HEK293 (cell line): ENCODE data around the gene KLF13.

Source experiments
- CTCF ChIA-PET: fragments of 350-600 bp; formaldehyde crosslinking; extraction: SDS; loops from one replicate; lab custom pipeline; 2021; ENCODE audit warnings: antibody characterized with exemption; lab: Yijun Ruan, JAX
- POLR2A ChIA-PET: fragments of 300-600 bp; formaldehyde crosslinking; extraction: SDS; loops from one replicate; lab custom pipeline; 2020; ENCODE audit warnings: antibody characterized with exemption, inconsistent platforms; lab: Yijun Ruan, JAX
- H3K27ac ChIP-seq: fragments of 200-500 bp; sonication (Bioruptor generic); 2 replicates; pipeline ENCODE4 v1.5.1; 2014; ENCODE audit warnings: low read depth, low read length, control low read depth, inconsistent platforms; ENCODE audit errors: extremely low read depth
- H3K36me3 ChIP-seq, 2 experiments: fragments of 200-500 bp in 1 of 2; sonication (Bioruptor generic) in 1 of 2; 1 replicate in 1 of 2; 2 replicates in 1 of 2; pipeline ENCODE4 v1.5.1; 2014 to 2017; ENCODE audit warnings: inconsistent platforms in 2 of 2, low read length in 2 of 2; ENCODE audit not compliant: control insufficient read depth in 2 of 2, insufficient read depth in 1 of 2
- H3K4me1 ChIP-seq: fragments of 200-500 bp; sonication (Bioruptor generic); 2 replicates; pipeline ENCODE4 v1.5.1; 2014; ENCODE audit warnings: mild to moderate bottlenecking, low read length, inconsistent platforms; ENCODE audit not compliant: control insufficient read depth, insufficient read depth
- H3K4me3 ChIP-seq: 2 replicates; pipeline ENCODE4 v1.5.1; 2011; ENCODE audit warnings: low read depth, mild to moderate bottlenecking, control low read depth, low read length, moderate library complexity
- H3K9me3 ChIP-seq: fragments of 200-500 bp; sonication (Bioruptor generic); 2 replicates; pipeline ENCODE4 v1.5.1; 2014; ENCODE audit warnings: low read depth, low read length, inconsistent platforms; ENCODE audit not compliant: control insufficient read depth, insufficient read depth
- MZF1 ChIP-seq: fragments of 450-650 bp; formaldehyde crosslinking; IDR thresholded peaks from 2 replicates; pipeline ENCODE4 v1.5.1; 2017; ENCODE audit warnings: missing biosample characterization, missing genetic modification characterization, borderline replicate concordance
- SP2 ChIP-seq: fragments of 450-650 bp; formaldehyde crosslinking; IDR thresholded peaks from 2 replicates; pipeline ENCODE4 v1.5.1; 2016; ENCODE audit warnings: missing biosample characterization, missing genetic modification characterization
- WT1 ChIP-seq: fragments of 450-650 bp; formaldehyde crosslinking; IDR thresholded peaks from 2 replicates; pipeline ENCODE4 v1.5.1; 2016; ENCODE audit warnings: missing biosample characterization, missing genetic modification characterization
- YY2 ChIP-seq: fragments of 450-650 bp; formaldehyde crosslinking; IDR thresholded peaks from 2 replicates; pipeline ENCODE4 v1.5.1; 2016; ENCODE audit warnings: missing biosample characterization, missing genetic modification characterization
- ZFHX2 ChIP-seq: fragments of 450-650 bp; formaldehyde crosslinking; conservative IDR thresholded peaks from 2 replicates; pipeline ENCODE4 v1.5.1; 2016; ENCODE audit warnings: missing biosample characterization, missing genetic modification characterization
- ZNF112 ChIP-seq: fragments of 450-650 bp; formaldehyde crosslinking; IDR thresholded peaks from 2 replicates; pipeline ENCODE4 v1.5.0; 2017; ENCODE audit warnings: missing biosample characterization, missing genetic modification characterization
- ZNF132 ChIP-seq: fragments of 450-650 bp; formaldehyde crosslinking; IDR thresholded peaks from 2 replicates; pipeline ENCODE4 v1.5.1; 2017; ENCODE audit warnings: missing biosample characterization, missing genetic modification characterization, borderline replicate concordance
- ZNF146 ChIP-seq: fragments of 450-650 bp; formaldehyde crosslinking; IDR thresholded peaks from 2 replicates; pipeline ENCODE4 v1.5.1; 2016; ENCODE audit warnings: missing biosample characterization, missing genetic modification characterization
- ZNF157 ChIP-seq: fragments of 450-650 bp; formaldehyde crosslinking; IDR thresholded peaks from 2 replicates; pipeline ENCODE4 v1.5.1; 2016; ENCODE audit warnings: missing biosample characterization, missing genetic modification characterization
- ZNF169 ChIP-seq: fragments of 450-650 bp; formaldehyde crosslinking; IDR thresholded peaks from 2 replicates; pipeline ENCODE4 v1.5.1; 2016; ENCODE audit warnings: missing biosample characterization, missing genetic modification characterization
- ZNF19 ChIP-seq: fragments of 450-650 bp; formaldehyde crosslinking; IDR thresholded peaks from 2 replicates; pipeline ENCODE4; 2016; ENCODE audit warnings: missing biosample characterization, missing genetic modification characterization, low read depth
- ZNF211 ChIP-seq: fragments of 450-650 bp; formaldehyde crosslinking; IDR thresholded peaks from 2 replicates; pipeline ENCODE4 v1.5.1; 2016; ENCODE audit warnings: low read depth, missing biosample characterization, missing genetic modification characterization
- ZNF239 ChIP-seq: fragments of 450-650 bp; formaldehyde crosslinking; IDR thresholded peaks from 2 replicates; pipeline ENCODE4 v1.5.1; 2016; ENCODE audit warnings: missing biosample characterization, missing genetic modification characterization
- ZNF292 ChIP-seq: fragments of 450-650 bp; formaldehyde crosslinking; IDR thresholded peaks from 2 replicates; pipeline ENCODE4 v1.5.1; 2016; ENCODE audit warnings: low read depth, missing biosample characterization, missing genetic modification characterization, borderline replicate concordance
- ZNF350 ChIP-seq: fragments of 450-650 bp; formaldehyde crosslinking; IDR thresholded peaks from 2 replicates; pipeline ENCODE4 v1.5.0; 2017; ENCODE audit warnings: missing biosample characterization, mild to moderate bottlenecking, missing genetic modification characterization
- ZNF530 ChIP-seq: fragments of 450-650 bp; formaldehyde crosslinking; IDR thresholded peaks from 2 replicates; pipeline ENCODE4 v1.5.1; 2016; ENCODE audit warnings: low read depth, missing biosample characterization, missing genetic modification characterization
- ZNF596 ChIP-seq: fragments of 450-650 bp; IDR thresholded peaks from 2 replicates; pipeline ENCODE4 v1.5.0; 2018; ENCODE audit warnings: missing biosample characterization, mild to moderate bottlenecking, missing genetic modification characterization, moderate library complexity
- ZNF626 ChIP-seq: fragments of 450-650 bp; sonication (Bioruptor Pico); formaldehyde crosslinking; IDR thresholded peaks from 2 replicates; pipeline ENCODE4 v1.5.1; 2018; ENCODE audit warnings: missing biosample characterization, missing genetic modification characterization, inconsistent platforms
- ZNF777 ChIP-seq: fragments of 450-650 bp; formaldehyde crosslinking; IDR thresholded peaks from 2 replicates; pipeline ENCODE4 v1.5.1; 2017; ENCODE audit warnings: missing biosample characterization, missing genetic modification characterization, borderline replicate concordance
- TF ChIP-seq, protein P1 (sequence below): fragments of 450-650 bp; IDR thresholded peaks from 2 replicates; pipeline ENCODE4 v1.5.1; 2018; ENCODE audit warnings: missing biosample characterization, mild to moderate bottlenecking, missing genetic modification characterization
- TF ChIP-seq, protein P2 (sequence below): fragments of 450-650 bp; formaldehyde crosslinking; IDR thresholded peaks from 2 replicates; pipeline ENCODE4 v1.5.1; 2016; ENCODE audit warnings: missing biosample characterization, missing genetic modification characterization
- TF ChIP-seq, protein P3 (sequence below): fragments of 450-650 bp; formaldehyde crosslinking; IDR thresholded peaks from 2 replicates; pipeline ENCODE4 v1.5.1; 2016; ENCODE audit warnings: missing biosample characterization, missing genetic modification characterization
- TF ChIP-seq, protein P4 (sequence below): fragments of 450-650 bp; formaldehyde crosslinking; IDR thresholded peaks from 2 replicates; pipeline ENCODE4 v1.5.1; 2017; ENCODE audit warnings: missing biosample characterization, missing genetic modification characterization
- TF ChIP-seq, protein P5 (sequence below): fragments of 450-650 bp; formaldehyde crosslinking; IDR thresholded peaks from 2 replicates; pipeline ENCODE4; 2016; ENCODE audit warnings: missing biosample characterization, missing genetic modification characterization
- TF ChIP-seq, protein P6 (sequence below): fragments of 450-650 bp; formaldehyde crosslinking; IDR thresholded peaks from 2 replicates; pipeline ENCODE4 v1.5.1; 2016; ENCODE audit warnings: missing biosample characterization, missing genetic modification characterization

KLF13 gene

DNA sequence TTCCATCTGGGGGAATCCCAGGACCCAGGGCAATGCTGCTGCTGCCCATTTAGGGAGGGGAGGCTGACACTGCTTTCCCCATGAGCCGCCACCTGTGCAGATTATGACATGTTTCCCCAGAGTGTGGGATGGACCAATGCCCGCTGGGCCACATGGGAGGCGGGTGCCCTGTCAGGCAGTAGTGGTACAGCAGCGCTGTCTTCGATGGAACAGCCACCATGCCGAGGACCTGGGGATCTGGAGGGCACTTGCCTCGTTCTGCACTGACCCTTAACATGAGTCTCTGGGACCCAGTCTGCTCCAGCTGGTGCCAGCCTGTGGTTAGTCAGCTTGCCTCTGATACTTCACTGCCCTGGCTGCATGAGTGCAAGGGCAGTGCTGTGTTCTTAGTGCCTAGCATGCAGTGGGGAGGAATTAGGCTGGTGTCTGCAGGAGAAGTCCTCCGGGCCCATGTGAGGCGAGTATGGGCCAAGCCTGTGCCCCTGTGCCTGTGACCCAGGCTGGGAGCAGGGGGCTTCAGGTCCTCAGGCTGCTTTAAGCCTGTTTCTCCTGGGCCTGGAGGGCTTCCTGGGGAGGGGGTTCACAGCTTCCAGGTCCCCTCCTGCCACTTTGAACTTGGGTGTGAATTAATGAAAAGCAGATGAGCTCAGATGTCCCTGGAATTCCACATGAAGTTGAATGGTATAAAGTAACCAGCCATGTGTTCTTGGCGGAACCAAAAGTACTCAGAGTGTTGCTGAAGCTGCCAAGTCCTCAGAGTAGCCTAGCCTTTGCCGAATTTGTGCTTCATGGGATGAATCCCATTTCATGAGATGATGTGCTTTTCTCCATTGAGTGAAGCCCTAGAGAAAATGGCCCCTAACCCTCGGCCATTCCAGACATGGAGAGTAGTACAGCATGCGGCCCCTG, 22.9 kb downstream of the KLF13 start:
- H3K4me1 ChIP-seq: peaks cover 14% of the 10 kb centered on the region
- no peaks in the 10 kb centered on the region for H3K9me3 ChIP-seq
- TF ChIP-seq, protein P1, sequence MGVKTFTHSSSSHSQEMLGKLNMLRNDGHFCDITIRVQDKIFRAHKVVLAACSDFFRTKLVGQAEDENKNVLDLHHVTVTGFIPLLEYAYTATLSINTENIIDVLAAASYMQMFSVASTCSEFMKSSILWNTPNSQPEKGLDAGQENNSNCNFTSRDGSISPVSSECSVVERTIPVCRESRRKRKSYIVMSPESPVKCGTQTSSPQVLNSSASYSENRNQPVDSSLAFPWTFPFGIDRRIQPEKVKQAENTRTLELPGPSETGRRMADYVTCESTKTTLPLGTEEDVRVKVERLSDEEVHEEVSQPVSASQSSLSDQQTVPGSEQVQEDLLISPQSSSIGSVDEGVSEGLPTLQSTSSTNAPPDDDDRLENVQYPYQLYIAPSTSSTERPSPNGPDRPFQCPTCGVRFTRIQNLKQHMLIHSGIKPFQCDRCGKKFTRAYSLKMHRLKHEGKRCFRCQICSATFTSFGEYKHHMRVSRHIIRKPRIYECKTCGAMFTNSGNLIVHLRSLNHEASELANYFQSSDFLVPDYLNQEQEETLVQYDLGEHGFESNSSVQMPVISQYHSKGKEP (tag by site-specific recombination): no peak
- TF ChIP-seq ZNF132 (tag by site-specific recombination) (no peak), ZNF157 (tag by site-specific recombination) (no peak), ZNF292 (tag by site-specific recombination) (no peak), SP2 (tag by site-specific recombination) (no peak), ZNF777 (tag by site-specific recombination) (no peak), ZNF626 (no peak), ZNF530 (tag by site-specific recombination) (no peak), ZNF169 (tag by site-specific recombination) (no peak), MZF1 (tag by site-specific recombination) (no peak)
- TF ChIP-seq, protein P2, sequence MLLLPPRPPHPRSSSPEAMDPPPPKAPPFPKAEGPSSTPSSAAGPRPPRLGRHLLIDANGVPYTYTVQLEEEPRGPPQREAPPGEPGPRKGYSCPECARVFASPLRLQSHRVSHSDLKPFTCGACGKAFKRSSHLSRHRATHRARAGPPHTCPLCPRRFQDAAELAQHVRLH (tag by site-specific recombination): no peak
- TF ChIP-seq, protein P3, sequence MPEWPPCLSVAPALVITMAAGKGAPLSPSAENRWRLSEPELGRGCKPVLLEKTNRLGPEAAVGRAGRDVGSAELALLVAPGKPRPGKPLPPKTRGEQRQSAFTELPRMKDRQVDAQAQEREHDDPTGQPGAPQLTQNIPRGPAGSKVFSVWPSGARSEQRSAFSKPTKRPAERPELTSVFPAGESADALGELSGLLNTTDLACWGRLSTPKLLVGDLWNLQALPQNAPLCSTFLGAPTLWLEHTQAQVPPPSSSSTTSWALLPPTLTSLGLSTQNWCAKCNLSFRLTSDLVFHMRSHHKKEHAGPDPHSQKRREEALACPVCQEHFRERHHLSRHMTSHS: no peak
- TF ChIP-seq, protein P4, sequence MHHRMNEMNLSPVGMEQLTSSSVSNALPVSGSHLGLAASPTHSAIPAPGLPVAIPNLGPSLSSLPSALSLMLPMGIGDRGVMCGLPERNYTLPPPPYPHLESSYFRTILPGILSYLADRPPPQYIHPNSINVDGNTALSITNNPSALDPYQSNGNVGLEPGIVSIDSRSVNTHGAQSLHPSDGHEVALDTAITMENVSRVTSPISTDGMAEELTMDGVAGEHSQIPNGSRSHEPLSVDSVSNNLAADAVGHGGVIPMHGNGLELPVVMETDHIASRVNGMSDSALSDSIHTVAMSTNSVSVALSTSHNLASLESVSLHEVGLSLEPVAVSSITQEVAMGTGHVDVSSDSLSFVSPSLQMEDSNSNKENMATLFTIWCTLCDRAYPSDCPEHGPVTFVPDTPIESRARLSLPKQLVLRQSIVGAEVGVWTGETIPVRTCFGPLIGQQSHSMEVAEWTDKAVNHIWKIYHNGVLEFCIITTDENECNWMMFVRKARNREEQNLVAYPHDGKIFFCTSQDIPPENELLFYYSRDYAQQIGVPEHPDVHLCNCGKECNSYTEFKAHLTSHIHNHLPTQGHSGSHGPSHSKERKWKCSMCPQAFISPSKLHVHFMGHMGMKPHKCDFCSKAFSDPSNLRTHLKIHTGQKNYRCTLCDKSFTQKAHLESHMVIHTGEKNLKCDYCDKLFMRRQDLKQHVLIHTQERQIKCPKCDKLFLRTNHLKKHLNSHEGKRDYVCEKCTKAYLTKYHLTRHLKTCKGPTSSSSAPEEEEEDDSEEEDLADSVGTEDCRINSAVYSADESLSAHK (tag by site-specific recombination): no peak
- TF ChIP-seq, protein P5, sequence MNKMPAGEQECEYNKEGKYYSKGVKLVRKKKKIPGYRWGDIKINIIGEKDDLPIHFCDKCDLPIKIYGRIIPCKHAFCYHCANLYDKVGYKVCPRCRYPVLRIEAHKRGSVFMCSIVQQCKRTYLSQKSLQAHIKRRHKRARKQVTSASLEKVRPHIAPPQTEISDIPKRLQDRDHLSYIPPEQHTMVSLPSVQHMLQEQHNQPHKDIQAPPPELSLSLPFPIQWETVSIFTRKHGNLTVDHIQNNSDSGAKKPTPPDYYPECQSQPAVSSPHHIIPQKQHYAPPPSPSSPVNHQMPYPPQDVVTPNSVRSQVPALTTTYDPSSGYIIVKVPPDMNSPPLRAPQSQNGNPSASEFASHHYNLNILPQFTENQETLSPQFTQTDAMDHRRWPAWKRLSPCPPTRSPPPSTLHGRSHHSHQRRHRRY (tag by site-specific recombination): no peak
- H3K4me3 ChIP-seq: no peak overlapping the region
- no peaks in the 10 kb centered on the region for H3K36me3 ChIP-seq
- CTCF ChIA-PET: no interaction called here
- no peak overlapping the region for H3K27ac ChIP-seq
- POLR2A ChIA-PET: no interaction called here

DNA sequence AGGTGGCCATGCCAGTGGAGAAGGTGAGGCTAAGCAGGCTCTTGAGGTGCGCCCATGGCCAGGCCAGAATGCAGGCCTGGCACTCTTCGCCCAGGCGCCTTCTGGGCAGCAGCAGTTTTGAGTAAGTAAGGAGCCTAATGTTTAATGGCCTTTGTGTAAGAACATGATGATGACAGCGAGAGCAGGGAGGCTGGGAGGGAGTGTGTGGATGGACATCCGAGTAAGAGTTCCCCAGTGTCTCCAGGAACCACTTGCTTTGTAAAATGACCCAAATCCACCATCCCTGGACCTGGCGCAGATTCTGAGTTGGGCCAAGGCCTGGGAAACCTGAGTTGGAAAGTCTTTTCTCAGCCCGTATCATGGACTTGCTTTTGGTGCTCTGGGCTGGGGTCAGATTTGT, 24.1 kb downstream of the KLF13 start:
- H3K27ac ChIP-seq: no peak overlapping the region
- no peaks in the 10 kb centered on the region for H3K9me3 ChIP-seq
- POLR2A ChIA-PET: no interaction called here
- TF ChIP-seq ZNF19 (tag by site-specific recombination): no peak
- no peak for TF ChIP-seq WT1 (tag by site-specific recombination)
- TF ChIP-seq ZNF350: no peak
- TF ChIP-seq, protein P6, sequence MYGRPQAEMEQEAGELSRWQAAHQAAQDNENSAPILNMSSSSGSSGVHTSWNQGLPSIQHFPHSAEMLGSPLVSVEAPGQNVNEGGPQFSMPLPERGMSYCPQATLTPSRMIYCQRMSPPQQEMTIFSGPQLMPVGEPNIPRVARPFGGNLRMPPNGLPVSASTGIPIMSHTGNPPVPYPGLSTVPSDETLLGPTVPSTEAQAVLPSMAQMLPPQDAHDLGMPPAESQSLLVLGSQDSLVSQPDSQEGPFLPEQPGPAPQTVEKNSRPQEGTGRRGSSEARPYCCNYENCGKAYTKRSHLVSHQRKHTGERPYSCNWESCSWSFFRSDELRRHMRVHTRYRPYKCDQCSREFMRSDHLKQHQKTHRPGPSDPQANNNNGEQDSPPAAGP (tag by site-specific recombination): no peak
- TF ChIP-seq ZNF239 (tag by site-specific recombination): no peak
- TF ChIP-seq ZNF211 (tag by site-specific recombination): no peak
- TF ChIP-seq ZNF146: no peak
- TF ChIP-seq ZFHX2 (tag by site-specific recombination): no peak
- TF ChIP-seq YY2 (tag by site-specific recombination): no peak
- TF ChIP-seq ZNF112: no peak
- no peak for TF ChIP-seq ZNF596 (tag by site-specific recombination)
- no peaks in the 10 kb centered on the region for H3K36me3 ChIP-seq
- no peak overlapping the region for H3K4me3 ChIP-seq
- H3K4me1 ChIP-seq: peaks cover 14% of the 10 kb centered on the region
- CTCF ChIA-PET: no interaction called here
